GM12801 (cell line): ENCODE results near the gene HBB.

Experiments used
- TF ChIP-seq, protein P1 (sequence below): IDR thresholded peaks from one replicate; pipeline ENCODE4 v1.5.1; 2011; ENCODE audit warnings: control low read depth; ENCODE audit not compliant: insufficient read length; ENCODE audit errors: extremely low read depth

Gene HBB

DNA sequence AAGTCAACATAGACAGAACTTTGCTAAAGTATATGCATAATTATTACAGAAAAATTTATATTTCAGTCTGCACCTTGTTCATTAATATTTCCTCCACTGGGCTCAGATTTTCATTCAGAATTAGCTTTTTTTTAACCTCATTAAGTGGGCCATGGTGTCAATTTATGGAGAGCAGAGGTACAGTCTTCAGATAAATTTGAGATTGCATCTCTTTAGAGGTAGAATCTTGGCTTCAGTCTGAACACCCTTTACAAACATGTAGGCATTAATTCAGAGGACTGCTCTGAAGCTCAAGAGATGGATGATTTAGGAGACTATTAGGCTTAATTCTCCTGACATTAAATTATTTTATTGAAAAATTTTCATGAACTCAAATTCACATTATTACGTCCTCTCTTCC is 3.4 kb upstream of the HBB start:
- TF ChIP-seq, protein P1, sequence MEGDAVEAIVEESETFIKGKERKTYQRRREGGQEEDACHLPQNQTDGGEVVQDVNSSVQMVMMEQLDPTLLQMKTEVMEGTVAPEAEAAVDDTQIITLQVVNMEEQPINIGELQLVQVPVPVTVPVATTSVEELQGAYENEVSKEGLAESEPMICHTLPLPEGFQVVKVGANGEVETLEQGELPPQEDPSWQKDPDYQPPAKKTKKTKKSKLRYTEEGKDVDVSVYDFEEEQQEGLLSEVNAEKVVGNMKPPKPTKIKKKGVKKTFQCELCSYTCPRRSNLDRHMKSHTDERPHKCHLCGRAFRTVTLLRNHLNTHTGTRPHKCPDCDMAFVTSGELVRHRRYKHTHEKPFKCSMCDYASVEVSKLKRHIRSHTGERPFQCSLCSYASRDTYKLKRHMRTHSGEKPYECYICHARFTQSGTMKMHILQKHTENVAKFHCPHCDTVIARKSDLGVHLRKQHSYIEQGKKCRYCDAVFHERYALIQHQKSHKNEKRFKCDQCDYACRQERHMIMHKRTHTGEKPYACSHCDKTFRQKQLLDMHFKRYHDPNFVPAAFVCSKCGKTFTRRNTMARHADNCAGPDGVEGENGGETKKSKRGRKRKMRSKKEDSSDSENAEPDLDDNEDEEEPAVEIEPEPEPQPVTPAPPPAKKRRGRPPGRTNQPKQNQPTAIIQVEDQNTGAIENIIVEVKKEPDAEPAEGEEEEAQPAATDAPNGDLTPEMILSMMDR = no peak

DNA sequence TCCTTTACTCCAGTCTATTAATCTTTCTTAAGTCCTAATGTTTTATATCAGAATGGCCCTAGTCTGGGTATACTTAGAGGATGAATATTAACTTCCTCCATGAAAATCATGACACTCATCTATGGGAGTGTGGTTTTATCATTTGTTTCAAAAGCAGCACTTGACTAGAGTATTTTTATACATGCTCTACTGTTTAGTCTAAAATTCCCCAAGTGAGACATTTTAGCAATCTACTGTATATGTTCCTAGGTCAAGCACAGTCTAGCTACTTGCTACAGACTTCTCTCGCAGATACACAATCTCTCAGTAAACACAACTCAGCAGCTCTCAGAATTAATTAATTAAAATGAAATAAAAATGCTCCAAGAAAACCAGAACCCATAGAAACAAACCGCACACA is 2.9 kb upstream of the HBB start:
- TF ChIP-seq, protein P1 = no peak

DNA sequence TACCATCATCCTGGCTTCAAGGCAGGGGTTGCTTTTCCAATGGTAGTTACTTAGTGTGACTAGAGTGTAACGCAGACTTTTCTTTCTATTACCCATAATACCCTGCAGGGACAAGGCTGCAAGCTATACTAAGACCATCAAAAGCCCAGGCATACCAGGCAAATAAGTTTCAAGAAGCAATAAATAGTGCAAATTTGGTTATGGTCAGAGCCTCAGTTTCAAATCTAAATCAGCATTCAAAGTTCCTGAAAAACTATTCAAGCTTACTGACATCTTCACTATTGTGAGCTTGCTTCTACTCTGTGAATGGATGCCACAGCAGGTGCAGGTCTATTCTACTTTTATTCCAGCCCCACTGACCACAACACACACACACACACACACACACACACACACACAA is 2.5 kb upstream of the HBB start:
- TF ChIP-seq, protein P1 = no peak

DNA sequence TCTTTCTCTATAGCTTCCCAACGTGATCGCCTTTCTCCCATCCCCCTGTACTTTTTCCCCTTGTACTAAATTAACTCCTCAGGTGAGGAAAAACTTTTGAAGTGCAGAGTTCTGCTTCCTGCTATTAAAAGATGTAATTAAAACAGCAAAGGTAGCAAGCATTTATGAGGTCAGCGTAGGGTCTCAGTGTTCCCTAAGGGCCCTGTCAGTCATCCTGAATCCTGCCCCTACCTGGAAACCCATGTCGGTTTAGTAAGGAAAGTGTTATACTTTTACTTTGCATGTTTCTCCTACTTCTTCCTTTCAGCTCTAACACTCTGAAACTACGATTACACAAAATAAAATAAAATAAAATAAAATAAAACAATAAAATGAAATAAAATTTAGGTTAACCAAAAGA is 1.3 kb upstream of the HBB start:
- TF ChIP-seq, protein P1 = no peak

DNA sequence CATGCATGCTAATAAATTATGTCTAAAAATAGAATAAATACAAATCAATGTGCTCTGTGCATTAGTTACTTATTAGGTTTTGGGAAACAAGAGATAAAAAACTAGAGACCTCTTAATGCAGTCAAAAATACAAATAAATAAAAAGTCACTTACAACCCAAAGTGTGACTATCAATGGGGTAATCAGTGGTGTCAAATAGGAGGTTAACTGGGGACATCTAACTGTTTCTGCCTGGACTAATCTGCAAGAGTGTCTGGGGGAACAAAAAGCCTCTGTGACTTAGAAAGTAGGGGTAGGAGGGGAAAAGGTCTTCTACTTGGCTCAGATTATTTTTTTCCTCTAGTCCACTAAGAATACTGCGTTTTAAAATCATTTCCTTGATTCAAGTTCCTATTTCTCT is 810 bp upstream of the HBB start:
- TF ChIP-seq, protein P1 = no peak

DNA sequence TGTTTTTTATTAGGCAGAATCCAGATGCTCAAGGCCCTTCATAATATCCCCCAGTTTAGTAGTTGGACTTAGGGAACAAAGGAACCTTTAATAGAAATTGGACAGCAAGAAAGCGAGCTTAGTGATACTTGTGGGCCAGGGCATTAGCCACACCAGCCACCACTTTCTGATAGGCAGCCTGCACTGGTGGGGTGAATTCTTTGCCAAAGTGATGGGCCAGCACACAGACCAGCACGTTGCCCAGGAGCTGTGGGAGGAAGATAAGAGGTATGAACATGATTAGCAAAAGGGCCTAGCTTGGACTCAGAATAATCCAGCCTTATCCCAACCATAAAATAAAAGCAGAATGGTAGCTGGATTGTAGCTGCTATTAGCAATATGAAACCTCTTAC is 1.4 kb downstream of the HBB start:
- TF ChIP-seq, protein P1 = no peak

DNA sequence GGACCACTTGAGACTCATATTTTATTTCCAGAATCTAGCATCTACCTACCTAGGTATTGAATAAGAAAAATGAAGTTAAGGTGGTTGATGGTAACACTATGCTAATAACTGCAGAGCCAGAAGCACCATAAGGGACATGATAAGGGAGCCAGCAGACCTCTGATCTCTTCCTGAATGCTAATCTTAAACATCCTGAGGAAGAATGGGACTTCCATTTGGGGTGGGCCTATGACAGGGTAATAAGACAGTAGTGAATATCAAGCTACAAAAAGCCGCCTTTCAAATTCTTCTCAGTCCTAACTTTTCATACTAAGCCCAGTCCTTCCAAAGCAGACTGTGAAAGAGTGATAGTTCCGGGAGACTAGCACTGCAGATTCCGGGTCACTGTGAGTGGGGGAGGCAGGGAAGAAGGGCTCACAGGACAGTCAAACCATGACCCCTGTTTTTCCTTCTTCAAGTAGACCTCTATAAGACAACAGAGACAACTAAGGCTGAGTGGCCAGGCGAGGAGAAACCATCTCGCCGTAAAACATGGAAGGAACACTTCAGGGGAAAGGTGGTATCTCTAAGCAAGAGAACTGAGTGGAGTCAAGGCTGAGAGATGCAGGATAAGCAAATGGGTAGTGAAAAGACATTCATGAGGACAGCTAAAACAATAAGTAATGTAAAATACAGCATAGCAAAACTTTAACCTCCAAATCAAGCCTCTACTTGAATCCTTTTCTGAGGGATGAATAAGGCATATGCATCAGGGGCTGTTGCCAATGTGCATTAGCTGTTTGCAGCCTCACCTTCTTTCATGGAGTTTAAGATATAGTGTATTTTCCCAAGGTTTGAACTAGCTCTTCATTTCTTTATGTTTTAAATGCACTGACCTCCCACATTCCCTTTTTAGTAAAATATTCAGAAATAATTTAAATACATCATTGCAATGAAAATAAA is 2.1 kb downstream of the HBB start:
- TF ChIP-seq, protein P1 = no peak
